LNCaP clone FGC (cell line): ENCODE measurements around the gene LUZP1.

Source experiments
- DNase-seq: peaks from one replicate; pipeline ENCODE4 v3.0.0-alpha.2; 2011; ENCODE audit warnings: low read depth
- H3K4me3 ChIP-seq: 2 replicates; pipeline ENCODE4 v1.5.1; 2011; ENCODE audit warnings: mild to moderate bottlenecking, low read depth, low read length, control low read depth
- CTCF ChIP-seq: IDR thresholded peaks from 2 replicates; pipeline ENCODE4 v1.5.1; 2012; ENCODE audit warnings: mild to moderate bottlenecking; ENCODE audit not compliant: control insufficient read depth, insufficient read depth; ENCODE audit errors: extremely low read depth

LUZP1 gene

GRCh38 chr1:23091545-23091944 is 77.1 kb downstream of the LUZP1 start:
- no peak for TF ChIP-seq CTCF
- no peak for DNase-seq
- no peak overlapping the region for H3K4me3 ChIP-seq

DNA sequence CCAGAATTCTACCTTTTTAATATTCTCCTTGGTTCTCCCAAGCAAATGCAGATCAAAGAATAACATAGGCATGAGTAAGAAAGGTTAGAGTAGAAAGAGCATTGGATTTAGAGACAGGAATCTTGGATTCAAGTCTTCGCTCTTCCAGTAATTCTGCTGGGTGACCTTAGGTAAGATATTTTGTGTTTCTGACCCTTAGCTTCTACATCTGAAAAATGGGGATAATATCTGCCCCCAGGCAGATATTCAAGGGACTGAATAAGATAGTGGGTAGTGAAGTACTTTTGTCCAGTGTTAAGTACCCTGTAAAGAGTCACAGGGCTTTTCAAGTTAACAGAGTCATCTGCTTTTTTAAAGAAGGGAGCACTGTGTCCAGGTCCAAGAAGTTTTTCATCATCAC is 78.6 kb downstream of the LUZP1 start:
- no peak for TF ChIP-seq CTCF
- no peak overlapping the region for H3K4me3 ChIP-seq
- DNase-seq = no peak

DNA sequence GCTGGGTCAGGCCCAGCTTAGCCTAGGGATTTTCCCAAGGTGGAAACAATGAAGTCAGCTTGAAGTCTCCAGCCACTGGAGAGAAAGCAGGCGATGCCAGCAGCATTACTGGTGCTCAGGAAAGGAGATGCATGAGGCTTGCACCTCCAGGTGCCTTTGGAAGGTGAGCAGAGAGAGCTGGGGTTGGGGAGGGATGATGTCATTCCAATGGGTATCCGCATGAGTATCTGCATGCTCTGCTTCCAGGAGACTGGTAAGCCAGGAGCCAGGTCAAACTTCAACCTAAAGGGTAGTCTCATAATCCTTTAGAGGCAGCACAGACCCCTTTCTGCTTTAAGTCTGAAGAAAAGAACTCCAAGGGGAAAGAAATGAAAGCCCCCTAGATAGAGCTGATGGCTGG is 80.6 kb downstream of the LUZP1 start:
- TF ChIP-seq CTCF = no peak
- no peak overlapping the region for H3K4me3 ChIP-seq
- DNase-seq = no peak

DNA sequence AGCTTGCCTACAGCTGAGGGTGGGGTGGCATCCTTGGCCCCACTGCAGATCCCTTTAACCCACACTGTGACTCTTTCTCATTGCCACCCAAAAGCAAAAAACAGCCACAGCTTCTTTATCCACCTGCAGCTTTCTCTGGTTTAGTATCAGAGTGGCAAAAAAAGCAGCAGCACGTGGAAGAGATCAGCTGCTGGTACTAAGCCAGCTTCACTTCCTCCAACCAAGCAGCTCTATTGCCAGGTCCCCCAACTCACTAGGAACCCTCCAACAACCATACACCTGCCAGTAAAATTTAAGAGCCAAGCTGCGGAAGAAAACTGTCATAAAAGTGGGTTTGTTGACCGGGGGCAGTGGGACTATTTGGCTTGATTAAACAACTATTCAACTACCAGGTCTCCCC is 83.0 kb downstream of the LUZP1 start:
- DNase-seq = no peak
- TF ChIP-seq CTCF = no peak
- no peak overlapping the region for H3K4me3 ChIP-seq

DNA sequence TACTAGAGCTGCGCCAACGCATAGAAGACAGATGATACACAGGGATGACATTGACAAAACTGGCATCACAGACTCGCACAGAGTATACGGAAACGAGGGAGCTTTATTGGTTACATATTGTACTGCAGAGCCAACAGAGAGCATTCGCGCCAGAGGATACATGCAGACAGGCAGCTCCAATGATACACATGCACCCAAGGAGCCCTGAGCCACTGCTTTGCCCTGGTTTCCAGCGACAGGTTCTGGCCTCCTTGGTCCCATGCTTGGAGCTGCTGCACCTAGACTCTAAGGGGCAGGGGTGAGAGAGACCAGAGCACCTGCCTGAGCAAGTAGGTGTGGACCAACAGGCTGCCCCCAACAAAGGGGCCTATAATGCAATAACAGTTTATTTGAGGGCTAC is 83.8 kb downstream of the LUZP1 start:
- DNase-seq = peak; percentile 68
- H3K4me3 ChIP-seq = no peak overlapping the region
- no peak for TF ChIP-seq CTCF

- no peak for TF ChIP-seq CTCF
- H3K4me3 ChIP-seq = no peak overlapping the region
- peak; percentile 56 for DNase-seq
Observed at GRCh38 chr1:23083714-23084480, 84.8 kb downstream of the LUZP1 start.

DNA sequence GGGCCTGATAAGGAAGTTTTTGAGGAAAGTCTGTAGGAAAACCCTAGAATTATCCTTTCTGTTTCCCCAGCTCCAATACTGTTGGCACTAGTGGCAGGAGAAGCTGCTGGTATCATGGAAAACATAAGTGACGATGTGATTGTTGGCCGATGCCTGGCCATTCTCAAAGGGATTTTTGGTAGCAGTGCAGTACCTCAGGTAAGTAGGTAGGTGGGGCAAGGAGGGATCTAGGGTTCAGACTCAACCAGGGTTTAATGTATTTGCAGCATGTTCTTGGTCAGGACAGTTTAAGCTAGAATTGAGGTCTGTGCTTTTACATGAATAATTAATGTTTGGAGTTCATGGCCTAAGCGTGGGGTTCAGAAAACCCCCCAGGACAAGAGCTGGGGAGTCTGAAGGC is 87.3 kb downstream of the LUZP1 start:
- no peak for DNase-seq
- TF ChIP-seq CTCF = no peak
- H3K4me3 ChIP-seq = no peak overlapping the region
